Ammon's horn (tissue), 1 donor: Measurements from ENCODE around the gene CACNA2D3.

ENCODE experiments used
- DNase-seq: peaks from one replicate; pipeline ENCODE4 v3.0.0-alpha.2; 2016; ENCODE audit warnings: low spot score

CACNA2D3 gene

DNA sequence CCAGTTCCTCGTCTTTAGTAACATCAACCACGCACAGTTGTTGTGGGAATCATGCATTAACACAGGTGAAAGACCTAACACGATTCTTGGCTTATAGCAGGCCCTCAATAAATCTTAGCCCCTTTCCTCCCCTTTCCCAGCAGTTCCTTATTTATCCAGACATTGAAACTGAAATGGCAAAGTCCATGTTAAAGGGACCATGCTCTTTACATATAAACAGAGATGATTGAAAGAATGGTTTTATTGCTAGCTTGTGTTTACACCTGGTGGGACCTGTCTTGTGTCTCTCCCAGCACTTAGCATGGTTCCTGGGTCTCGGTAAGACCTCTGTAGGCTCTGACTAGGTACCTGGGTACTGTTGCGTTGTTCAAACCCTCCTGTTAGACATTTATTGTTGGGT, 553.7 kb downstream of the CACNA2D3 start:
- no peak for DNase-seq

GRCh38 chr3:54681706-54682105, 559.4 kb downstream of the CACNA2D3 start:
- DNase-seq, result no peak

GRCh38 chr3:54685213-54685612, 562.9 kb downstream of the CACNA2D3 start:
- no peak for DNase-seq

DNA sequence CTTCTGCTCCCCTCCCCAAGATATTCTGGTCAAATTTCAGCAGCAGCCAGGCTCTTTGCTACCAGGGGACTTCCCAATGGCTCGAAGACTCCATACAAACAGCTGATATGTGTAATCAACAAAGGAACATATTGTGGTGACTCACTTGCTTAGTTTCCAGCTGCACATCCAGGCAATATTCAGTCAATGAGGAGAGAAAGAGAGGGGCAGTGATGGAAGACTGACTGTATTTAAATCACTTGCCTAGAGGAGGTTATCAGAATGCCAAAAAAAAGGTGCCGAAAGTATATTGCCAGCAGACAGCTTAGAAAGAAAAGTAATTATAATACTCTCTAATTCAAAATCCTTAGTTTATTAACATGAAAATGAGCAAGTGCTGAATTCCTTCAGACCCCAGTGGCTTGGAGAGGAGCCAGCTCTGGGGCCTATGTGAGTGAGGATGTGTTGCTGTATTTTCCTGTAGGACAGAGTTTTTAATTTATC, 569.0 kb downstream of the CACNA2D3 start:
- DNase-seq, result peak; percentile 21

DNA sequence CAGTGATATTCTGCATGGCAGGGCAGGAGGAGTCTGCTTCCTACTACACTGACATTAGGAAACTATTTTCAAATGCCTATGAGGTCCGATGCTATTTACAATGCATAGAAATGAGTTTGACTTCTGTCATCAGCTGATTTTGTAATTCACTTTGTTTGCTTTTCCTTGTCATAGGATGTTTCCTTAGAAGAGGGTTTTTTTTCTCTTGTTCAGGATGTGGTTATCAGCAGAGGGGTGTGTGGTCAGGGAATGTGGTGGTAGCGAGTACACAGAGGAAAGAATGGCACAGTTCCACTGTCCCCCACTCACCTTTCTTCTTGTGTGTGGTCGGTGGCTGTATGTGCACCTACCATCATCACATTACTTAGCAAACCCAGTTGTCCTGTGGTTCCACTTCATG, 574.0 kb downstream of the CACNA2D3 start:
- DNase-seq, result no peak

GRCh38 chr3:54698054-54698453, 575.7 kb downstream of the CACNA2D3 start:
- no peak for DNase-seq

DNA sequence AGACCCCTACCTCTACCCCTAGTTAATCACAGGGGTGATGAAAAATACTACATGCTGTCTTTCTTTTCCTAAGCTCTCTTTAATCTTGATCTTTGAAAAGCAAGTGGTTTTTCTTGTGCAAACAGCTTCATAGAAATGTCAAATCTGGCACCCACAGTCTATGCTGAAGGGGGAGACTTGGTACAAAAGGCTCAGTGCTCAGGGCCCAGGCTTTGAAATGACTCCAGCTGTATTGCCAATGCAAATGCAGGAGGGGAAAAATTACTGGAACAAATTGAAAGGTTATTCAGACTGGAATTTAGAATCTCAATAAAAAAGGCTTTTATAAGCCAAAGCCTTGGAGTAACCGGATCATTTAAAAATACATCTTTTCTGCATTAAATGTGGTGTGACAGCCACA, 581.6 kb downstream of the CACNA2D3 start:
- peak; percentile 40 for DNase-seq

DNA sequence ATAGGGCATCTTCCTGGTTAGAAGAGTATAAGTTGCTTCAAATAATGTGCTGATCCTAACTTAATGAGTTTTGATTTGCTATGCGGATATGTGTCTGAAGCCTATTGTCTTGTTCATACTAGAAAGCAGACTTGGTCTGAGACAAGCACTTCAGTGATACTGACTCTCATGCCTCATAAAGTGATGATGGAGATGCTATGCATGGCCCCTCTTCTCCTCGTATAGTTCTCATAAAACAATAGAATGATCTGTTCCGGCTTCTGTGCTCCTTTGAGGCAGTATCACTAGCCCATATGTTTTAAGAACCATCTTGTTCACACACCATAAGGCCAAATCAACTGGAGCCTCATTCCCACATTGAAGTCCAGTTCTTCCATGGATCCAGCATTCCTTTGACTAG, 583.4 kb downstream of the CACNA2D3 start:
- DNase-seq, result no peak

DNA sequence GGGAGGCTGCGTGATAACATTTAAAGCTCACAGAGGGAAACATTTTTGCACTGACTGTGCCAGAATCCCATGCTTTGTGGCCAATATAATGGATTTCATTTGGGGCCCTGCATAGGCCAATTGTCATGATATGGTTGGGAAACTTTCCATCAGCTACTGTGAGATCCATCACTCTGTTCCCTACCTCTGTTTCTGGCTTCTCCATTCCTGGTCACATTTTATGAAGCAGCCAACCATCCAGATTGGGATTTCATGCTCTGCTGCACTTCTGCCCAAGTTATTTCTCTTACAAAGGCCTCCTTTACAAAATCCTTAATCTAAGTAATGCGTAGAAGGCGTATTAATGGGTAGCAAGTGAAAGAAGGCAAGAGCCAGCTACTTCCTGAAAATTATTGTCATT, 584.4 kb downstream of the CACNA2D3 start:
- no peak for DNase-seq

DNA sequence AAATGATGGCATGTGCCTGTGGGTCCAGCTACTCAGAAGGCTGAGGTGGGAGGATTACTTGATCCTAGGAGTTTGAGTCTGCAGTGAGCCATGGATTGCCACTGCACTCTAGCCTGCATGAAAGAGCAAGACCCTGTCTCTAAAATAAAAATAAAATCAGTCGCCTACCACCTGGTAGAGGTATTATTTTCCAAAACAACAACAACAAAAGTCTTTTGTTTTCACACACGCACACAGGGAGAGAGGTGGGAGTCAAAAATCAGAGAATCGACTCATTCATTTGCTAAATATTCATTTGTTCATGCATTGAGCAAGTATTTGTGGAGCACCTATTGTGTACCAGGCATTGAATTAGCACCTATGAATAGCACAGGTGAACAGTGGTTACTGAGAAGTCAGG, 587.4 kb downstream of the CACNA2D3 start:
- DNase-seq, result no peak

- no peak for DNase-seq
Observed at GRCh38 chr3:54710954-54711353, 588.6 kb downstream of the CACNA2D3 start.

DNA sequence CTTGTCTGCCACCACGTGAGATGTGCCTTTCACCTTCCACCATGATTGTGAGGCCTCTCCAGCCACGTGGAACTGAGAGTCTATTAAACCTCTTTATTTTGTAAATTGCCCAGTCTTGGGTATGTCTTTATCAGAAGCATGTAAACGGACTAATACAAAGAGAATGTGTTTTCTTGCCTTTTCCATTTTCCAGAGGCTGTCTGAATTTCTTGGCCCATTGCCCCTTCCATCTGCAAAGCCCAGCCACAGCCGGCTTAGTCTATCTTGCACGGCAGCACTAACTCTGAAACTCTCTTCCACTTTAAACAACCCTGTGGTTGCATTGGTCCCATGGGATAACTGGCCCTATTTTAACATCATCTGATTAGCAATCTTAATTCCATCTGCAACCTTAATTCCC, 590.2 kb downstream of the CACNA2D3 start:
- DNase-seq, result no peak

- DNase-seq, result no peak
Observed at GRCh38 chr3:54713031-54713430, 590.7 kb downstream of the CACNA2D3 start.

GRCh38 chr3:54713455-54713854, 591.1 kb downstream of the CACNA2D3 start:
- no peak for DNase-seq

- DNase-seq, result no peak
Observed at GRCh38 chr3:54714035-54714434, 591.7 kb downstream of the CACNA2D3 start.

DNA sequence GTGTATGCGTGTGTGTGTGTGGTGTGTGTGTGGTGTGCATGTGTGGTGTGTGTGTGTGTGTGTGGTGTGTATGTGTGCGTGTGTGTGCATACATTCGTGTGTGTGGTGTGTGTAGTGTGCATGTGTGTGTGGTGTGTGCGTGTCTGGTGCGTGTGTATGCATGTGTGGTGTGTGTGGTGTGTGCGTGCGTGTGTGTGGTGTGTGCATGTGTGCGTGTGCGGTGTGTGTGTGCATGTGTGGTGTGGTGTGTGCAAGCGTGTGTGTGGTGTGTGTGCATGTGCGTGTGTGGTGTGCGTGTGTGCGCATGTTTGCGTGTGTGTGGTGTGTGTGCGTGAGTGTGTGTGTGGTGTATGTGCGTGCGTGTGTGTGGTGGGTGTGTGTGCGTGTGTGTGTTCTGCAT, 595.2 kb downstream of the CACNA2D3 start:
- no peak for DNase-seq

DNA sequence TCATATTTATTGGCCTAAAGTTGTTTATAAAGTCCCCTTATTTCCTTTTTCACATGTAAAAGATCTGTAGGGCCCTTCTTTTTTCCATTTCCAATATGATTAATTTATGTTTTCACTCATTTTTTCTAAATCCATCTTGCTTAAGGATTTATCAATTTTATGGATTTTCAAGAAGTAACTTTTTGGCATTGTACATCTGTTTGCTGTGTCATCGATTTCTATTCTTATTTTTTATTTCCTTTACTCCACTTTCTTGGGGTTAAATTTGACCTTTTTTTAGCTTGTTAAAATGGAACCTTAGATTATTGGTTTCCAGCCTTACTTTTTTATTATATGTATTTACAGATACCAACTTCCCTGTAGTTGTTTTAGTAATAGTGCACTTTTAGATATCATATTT, 597.6 kb downstream of the CACNA2D3 start:
- no peak for DNase-seq

DNA sequence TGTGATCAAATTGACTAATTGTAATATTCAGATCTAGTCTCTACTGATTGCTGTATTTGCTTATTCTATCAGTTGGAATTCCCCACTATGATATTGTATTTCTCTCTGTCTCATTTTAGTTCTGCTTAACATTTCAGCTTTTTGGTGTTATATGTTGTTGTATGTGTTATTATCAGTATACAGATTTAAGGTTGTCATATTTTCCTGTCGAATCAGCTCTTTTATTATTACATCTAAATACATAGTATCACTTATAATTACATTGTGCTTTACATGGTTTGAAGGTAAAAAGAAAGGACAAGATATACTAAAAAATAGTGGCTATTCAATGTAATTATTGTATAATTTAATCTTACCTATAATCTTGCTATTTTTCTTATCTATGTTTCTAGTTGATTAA, 598.3 kb downstream of the CACNA2D3 start:
- no peak for DNase-seq

DNA sequence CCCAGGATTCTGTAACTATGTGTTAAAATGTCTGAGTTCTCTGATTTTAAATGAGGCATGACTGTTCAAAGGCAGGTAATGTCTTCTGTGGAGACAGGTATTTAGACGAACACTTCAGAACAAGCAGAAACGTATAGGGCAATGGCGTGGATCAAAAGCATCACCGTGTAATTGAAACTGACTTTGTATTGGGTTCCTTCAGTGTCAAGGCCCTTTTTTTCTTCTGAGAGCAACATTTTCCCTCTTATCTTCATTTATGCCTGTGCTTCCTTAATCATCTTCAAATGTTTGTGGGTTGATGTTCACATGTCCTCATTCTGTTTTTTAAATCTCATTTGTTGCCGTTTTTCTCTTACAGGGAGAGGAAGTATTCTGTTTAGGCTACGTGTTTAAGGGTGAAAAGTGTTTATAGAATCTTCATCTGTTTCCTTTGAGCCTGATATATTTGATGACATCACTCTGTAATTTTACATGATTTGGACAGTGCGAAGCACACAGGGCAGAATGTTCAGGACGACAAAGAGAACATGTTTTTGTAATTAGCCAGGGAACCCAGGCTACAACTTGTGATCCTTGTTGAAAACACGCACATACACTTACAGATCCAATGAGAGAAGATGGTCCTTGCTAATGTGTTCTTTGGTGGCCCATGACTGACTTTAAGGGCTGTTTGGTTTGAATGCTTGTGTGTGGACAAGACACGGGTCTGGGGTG, 609.5 kb downstream of the CACNA2D3 start:
- no peak for DNase-seq

GRCh38 chr3:54733106-54734006, 611.0 kb downstream of the CACNA2D3 start:
- DNase-seq, result peak; percentile 15

DNA sequence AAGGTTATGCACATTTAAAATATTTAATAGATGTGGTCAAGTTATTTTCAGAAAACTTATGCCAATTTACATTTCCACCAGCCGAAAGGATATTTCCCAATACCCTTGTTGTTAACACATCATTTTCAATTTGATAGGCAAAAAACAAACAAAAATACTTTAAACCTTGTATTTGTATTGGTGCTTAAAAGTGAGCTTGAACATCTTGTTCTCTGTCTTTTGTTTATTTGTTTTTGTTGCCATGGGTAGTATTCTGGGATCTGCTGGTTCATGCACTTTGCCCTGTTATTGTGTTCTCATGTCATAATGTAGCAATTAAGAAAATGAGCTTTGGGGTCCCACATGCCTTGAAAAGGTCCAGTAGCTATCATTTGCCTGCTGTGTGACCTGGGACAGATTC, 614.1 kb downstream of the CACNA2D3 start:
- no peak for DNase-seq

- DNase-seq, result no peak
Observed at GRCh38 chr3:54743755-54744154, 621.4 kb downstream of the CACNA2D3 start.

- DNase-seq, result no peak
Observed at GRCh38 chr3:54744291-54744690, 621.9 kb downstream of the CACNA2D3 start.
